ENCODE data around the gene ZNRF2. TPM values are rescaled to one million over a fixed set of nuclear protein-coding genes. Genes with fewer than 3 reads are reported as not detected.

Gene ZNRF2
- total and polyA plus RNA-seq, 2 donors (not counting 3 experiments of a cell fraction or from before 2014, with no cell fraction given), result 1.4 to 5.9 TPM

- H3K27ac ChIP-seq (ENCODE audit: insufficient read depth, low read depth, low read length), result no peak overlapping the region
- no TSS peak for BruUV-seq (replicated peaks)
- no peak overlapping the region for H3K9ac ChIP-seq (replicated peaks; ENCODE audit: extremely low read depth, insufficient read depth, low read length)
- no peaks in the 10 kb centered on the region for H4K20me1 ChIP-seq (replicated peaks; ENCODE audit: control insufficient read depth, extremely low read depth, insufficient read depth, low read length)
- no peaks in the 10 kb centered on the region for H3K4me1 ChIP-seq (ENCODE audit: control insufficient read depth, extremely low read depth, insufficient read depth, low read length)
- intact Hi-C loops (cut with micrococcal nuclease) (no loop called here), dilution Hi-C loops (cut with MboI; ENCODE audit: extremely low pct_ligation_motif_present, low sequenced_read_pairs) (no loop called here)
- no peak for DNase-seq (ENCODE audit: low read depth, low spot score)
- no peaks in the 10 kb centered on the region for H3K79me2 ChIP-seq (ENCODE audit: control insufficient read depth, insufficient read depth, low read length)
- no peaks in the 10 kb centered on the region for H3K36me3 ChIP-seq (ENCODE audit: control insufficient read depth in 2 of 2, extremely low read depth in 1 of 2, insufficient read depth in 2 of 2, low read length in 2 of 2)
- CTCF ChIA-PET, result no interaction called here
- FAIRE-seq, result no peak
- H3K4me3 ChIP-seq (replicated peaks in 1 of 3; ENCODE audit: insufficient read depth in 1 of 3, low read depth in 1 of 3, low read length in 3 of 3), result no peak overlapping the region
- TF ChIP-seq JUN (IDR thresholded peaks at IDR 0.05; ENCODE audit: borderline replicate concordance, insufficient read depth, insufficient read length, low read depth) (no peak), EZH2 (IDR thresholded peaks at IDR 0.05; ENCODE audit: borderline replicate concordance, low read depth, low read length, severe bottlenecking) (no peak), FOS (IDR thresholded peaks at IDR 0.05; ENCODE audit: borderline replicate concordance, insufficient read depth, low read length) (no peak), POLR2AphosphoS5 (IDR thresholded peaks at IDR 0.05; ENCODE audit: insufficient read depth, low read depth, low read length) (no peak), MYC (IDR thresholded peaks at IDR 0.05; ENCODE audit: low read depth, low read length) (no peak), GATA2 (IDR thresholded peaks at IDR 0.05; ENCODE audit: insufficient read depth, insufficient read length, low read depth, low read length) (no peak), MAX (IDR thresholded peaks at IDR 0.05; ENCODE audit: insufficient read depth, insufficient read length) (no peak), CTCF (IDR thresholded peaks at IDR 0.05; ENCODE audit: extremely low read depth in 1 of 2, insufficient read depth in 1 of 2, low read depth in 1 of 2, low read length in 2 of 2) (no peak), POLR2A (IDR thresholded peaks at IDR 0.05; ENCODE audit: low read depth, low read length) (no peak)
- no peak overlapping the region for H3K4me2 ChIP-seq (ENCODE audit: insufficient read depth, low read length)
- H2AFZ ChIP-seq (ENCODE audit: low read depth, low read length), result no peak overlapping the region
- H3K27me3 ChIP-seq (ENCODE audit: control insufficient read depth in 2 of 2, insufficient read depth in 2 of 2, low read length in 2 of 2), result peaks cover 12 to 21% of the 10 kb centered on the region in 2 experiments
- H3K9me1 ChIP-seq (replicated peaks; ENCODE audit: control insufficient read depth, extremely low read depth, insufficient read depth, low read length), result no peaks in the 10 kb centered on the region
- POLR2A ChIA-PET, result no interaction called here
- no peaks in the 10 kb centered on the region for H3K9me3 ChIP-seq (replicated peaks; ENCODE audit: control insufficient read depth, insufficient read depth, low read length)
Observed at GRCh38 chr7:30245913-30246312, 38.5 kb upstream of the ZNRF2 start.

Measured in endothelial cell of umbilical vein (primary cell).